ENCODE data around the gene PCBD2.

DNA sequence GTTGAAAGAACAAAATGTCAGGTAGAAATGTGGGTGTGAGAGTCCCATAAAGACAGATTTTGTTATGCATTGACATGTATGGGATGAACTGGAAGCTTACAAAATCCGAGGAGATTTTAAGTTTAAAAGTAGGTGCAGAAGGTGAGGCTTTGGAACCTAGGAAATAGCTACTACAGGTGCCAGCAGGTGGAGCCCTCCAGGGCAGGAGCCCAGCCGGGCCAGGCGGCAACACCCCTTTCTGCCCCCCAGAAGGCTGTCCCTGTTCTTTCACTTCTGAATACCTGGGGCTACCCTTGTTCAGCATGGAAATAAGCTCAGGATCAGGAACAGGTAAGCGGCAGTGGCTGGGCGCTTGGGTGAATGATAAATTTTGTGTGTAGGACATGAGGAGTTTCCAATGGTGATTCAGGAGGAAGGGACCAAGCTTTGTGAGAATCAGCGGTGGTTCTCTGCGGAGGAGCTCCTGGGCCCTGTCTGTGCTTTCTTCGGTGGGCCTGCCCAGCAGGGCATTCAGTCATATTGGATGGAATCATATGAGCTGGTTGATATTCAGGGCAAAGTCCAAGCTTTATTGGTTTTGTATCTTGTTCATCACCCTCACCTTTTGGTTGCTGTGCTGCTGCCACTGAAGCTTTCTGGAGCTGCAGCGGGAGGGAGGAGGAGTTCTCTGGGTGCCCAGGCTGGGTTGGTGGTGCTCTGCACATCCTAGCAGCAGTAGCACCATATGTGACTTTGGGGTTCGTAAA, 12.3 kb downstream of the PCBD2 start:
- TF ChIP-seq RAD21 (conservative IDR thresholded peaks at IDR 0.05 in 1 of 2, IDR thresholded peaks at IDR 0.05 in 1 of 2), result peak; percentile 40 to 50; a peak in 4 of 5 replicates
- no peak for TF ChIP-seq POLR2A (IDR thresholded peaks at IDR 0.05; ENCODE audit: low read length)
- TF ChIP-seq EHMT2 (IDR thresholded peaks at IDR 0.05; ENCODE audit: low read depth), result no peak
- no peak for TF ChIP-seq ESRRA (IDR thresholded peaks at IDR 0.05; ENCODE audit: borderline replicate concordance, low read length)
- no peak for TF ChIP-seq NFE2L2 (conservative IDR thresholded peaks at IDR 0.05; ENCODE audit: low read length)
- TF ChIP-seq, protein P1, sequence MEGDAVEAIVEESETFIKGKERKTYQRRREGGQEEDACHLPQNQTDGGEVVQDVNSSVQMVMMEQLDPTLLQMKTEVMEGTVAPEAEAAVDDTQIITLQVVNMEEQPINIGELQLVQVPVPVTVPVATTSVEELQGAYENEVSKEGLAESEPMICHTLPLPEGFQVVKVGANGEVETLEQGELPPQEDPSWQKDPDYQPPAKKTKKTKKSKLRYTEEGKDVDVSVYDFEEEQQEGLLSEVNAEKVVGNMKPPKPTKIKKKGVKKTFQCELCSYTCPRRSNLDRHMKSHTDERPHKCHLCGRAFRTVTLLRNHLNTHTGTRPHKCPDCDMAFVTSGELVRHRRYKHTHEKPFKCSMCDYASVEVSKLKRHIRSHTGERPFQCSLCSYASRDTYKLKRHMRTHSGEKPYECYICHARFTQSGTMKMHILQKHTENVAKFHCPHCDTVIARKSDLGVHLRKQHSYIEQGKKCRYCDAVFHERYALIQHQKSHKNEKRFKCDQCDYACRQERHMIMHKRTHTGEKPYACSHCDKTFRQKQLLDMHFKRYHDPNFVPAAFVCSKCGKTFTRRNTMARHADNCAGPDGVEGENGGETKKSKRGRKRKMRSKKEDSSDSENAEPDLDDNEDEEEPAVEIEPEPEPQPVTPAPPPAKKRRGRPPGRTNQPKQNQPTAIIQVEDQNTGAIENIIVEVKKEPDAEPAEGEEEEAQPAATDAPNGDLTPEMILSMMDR (IDR thresholded peaks at IDR 0.05), result peak; percentile 46
- TF ChIP-seq CEBPB (IDR thresholded peaks at IDR 0.05), result no peak
- no peak for TF ChIP-seq TP53 (CRISPR knock-in tag; IDR thresholded peaks at IDR 0.05)

Measured in A549 (cell line).